Spinal cord (tissue), 10 donors: ENCODE data around the gene SLC40A1. TPM values are rescaled to one million over a fixed set of nuclear protein-coding genes. Genes with fewer than 3 reads are reported as not detected.
A peak's percentile ranks its signal among the peaks of the same experiment; 100 is the strongest.

Experiments used
- DNase-seq, 6 donors: peaks; one replicate each; pipeline versions ENCODE4 v3.0.0 to v3.0.0-alpha.2; 2013 to 2015; ENCODE audit warnings: low spot score in 6 of 6, low read depth in 4 of 6
- H3K27ac ChIP-seq: one replicate; pipeline ENCODE4 v1.5.1; 2013; ENCODE audit warnings: low read depth, low read length, control low read depth
- H3K27me3 ChIP-seq: one replicate; pipeline ENCODE4 v1.6.1; 2013; ENCODE audit warnings: low read length; ENCODE audit not compliant: control insufficient read depth, insufficient read depth
- H3K36me3 ChIP-seq: one replicate; pipeline ENCODE4 v1.6.1; 2013; ENCODE audit warnings: low read length; ENCODE audit not compliant: control insufficient read depth, insufficient read depth
- H3K4me1 ChIP-seq: one replicate; pipeline ENCODE4 v1.6.1; 2013; ENCODE audit warnings: low read length; ENCODE audit not compliant: control insufficient read depth, insufficient read depth
- H3K4me3 ChIP-seq: one replicate; pipeline ENCODE4 v1.5.1; 2013; ENCODE audit warnings: low read depth, low read length, control low read depth
- H3K9me3 ChIP-seq: one replicate; pipeline ENCODE4 v1.6.1; 2013; ENCODE audit warnings: low read length; ENCODE audit not compliant: control insufficient read depth, insufficient read depth
- WGBS: methylation state at CpG from one replicate; pipeline ENCODE4 v1.1.5; 2013; ENCODE audit warnings: missing lambda C conversion rate; ENCODE audit not compliant: insufficient coverage; 5-methylcytosine and 5-hydroxymethylcytosine counted together
- polyA plus RNA-seq, 2 donors: library from polyadenylated mRNA; unstranded; fragments of 120-200 nt; gene quantifications; one replicate each; pipeline ENCODE4 v1.2.1, GENCODE V29; 2013; ENCODE audit not compliant: insufficient read length in 2 of 2
- total RNA-seq, 2 donors: library from RNA; depleted of rRNA in 1 of 2; stranded (reverse); fragments of 120-200 nt in 1 of 2; fragments of >200 nt in 1 of 2; gene quantifications; one replicate each; pipeline versions ENCODE4 v1.2.3 to v1.2.4, GENCODE V29; 2013 to 2014
- donor health status: healthy.

SLC40A1 gene
- total and polyA plus RNA-seq, 4 donors, result 25.7 to 156 (median 41.9) TPM

- no peak for DNase-seq
- Histone ChIP-seq H3K9me3 (no peaks in the 10 kb centered on the region), H3K4me3 (no peak overlapping the region), H3K4me1 (no peaks in the 10 kb centered on the region), H3K27me3 (no peaks in the 10 kb centered on the region), H3K36me3 (no peaks in the 10 kb centered on the region), H3K27ac (no peak overlapping the region)
- no CpG with 5 or more reads among the region's 2 CpGs for WGBS
These were observed 58.7 kb downstream of the SLC40A1 start for GRCh38 chr2:189521699-189522434.

DNA sequence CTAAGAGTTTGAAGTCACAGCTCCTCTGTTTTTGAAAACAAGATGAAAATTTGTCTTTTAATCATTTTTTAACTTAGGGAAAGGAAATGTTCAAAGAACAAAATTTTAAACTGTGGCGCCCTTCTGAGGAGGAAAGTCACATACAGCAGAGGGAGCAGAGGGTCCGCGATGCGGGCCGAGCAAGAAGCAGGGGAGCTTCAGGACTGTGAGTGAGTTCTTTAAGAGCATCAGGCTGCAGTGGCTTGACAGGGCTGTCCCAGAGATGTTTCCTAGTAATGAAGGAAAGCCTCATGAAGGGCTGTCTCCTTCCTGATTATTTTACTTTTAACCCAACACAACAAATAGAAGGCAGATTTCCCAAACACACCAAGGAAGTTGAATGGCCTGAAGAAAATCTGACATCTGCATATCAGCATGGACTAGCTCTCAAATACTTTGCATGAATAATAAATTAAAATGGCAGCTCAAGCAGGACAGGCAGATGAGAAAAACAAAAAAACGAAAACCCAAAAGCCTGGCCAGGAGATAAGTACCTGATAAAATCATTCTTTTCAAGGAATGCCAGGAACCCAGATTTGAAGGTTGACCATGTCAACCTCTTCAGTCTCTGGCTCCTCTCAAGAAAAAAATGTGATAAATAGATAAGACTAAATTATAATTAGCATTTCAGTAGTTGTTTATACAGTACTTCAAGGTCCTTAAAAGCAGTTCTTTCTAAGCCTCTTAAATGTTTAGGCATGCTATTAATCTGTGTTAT lies 60.8 kb downstream of the SLC40A1 start:
- WGBS, result 80% methylated on average over 2 of the region's 6 CpGs
- no peaks in the 10 kb centered on the region for H3K4me1 ChIP-seq
- H3K36me3 ChIP-seq, result no peaks in the 10 kb centered on the region
- H3K27me3 ChIP-seq, result no peaks in the 10 kb centered on the region
- DNase-seq, result no peak
- no peak overlapping the region for H3K4me3 ChIP-seq
- H3K27ac ChIP-seq, result no peak overlapping the region
- no peaks in the 10 kb centered on the region for H3K9me3 ChIP-seq

DNA sequence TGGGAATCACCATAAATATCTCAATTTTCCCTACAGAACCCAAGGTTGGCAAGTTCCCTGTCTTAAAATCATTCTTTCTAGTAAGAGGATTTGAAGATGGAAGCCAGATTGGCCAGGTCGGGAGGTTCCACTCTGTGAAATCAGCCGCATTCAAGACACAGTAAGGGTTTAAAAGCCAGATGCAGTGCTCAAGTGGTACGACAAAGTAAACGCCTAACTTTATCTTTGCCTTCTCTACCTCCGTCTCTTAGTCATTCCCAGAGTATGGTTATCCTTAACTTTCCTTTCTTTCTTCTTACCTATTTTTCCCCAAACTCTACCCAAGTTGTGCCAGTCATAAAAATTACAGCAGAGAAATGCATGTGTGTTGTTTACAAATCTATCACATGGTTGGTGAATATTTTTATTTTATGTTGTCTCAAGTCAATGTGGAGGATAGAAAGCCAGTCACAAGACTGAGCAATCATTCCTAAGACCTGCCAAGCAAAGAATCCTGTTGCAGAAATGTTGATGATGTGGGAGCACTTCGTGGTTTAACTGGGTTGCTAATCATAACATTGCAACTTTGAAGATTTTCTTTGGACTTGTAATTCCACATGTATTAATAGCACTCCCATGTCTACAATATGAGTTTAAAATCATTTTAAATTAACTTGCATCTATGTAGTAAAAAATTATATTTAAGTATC lies 62.6 kb downstream of the SLC40A1 start:
- WGBS, result 89% methylated on average over 4 of the region's 6 CpGs
- H3K4me1 ChIP-seq, result no peaks in the 10 kb centered on the region
- H3K36me3 ChIP-seq, result no peaks in the 10 kb centered on the region
- H3K27ac ChIP-seq, result no peak overlapping the region
- H3K27me3 ChIP-seq, result no peaks in the 10 kb centered on the region
- no peaks in the 10 kb centered on the region for H3K9me3 ChIP-seq
- H3K4me3 ChIP-seq, result no peak overlapping the region
- DNase-seq, result no peak

GRCh38 chr2:189516546-189516945 lies 64.0 kb downstream of the SLC40A1 start:
- no peaks in the 10 kb centered on the region for H3K36me3 ChIP-seq
- no peak overlapping the region for H3K4me3 ChIP-seq
- no peaks in the 10 kb centered on the region for H3K27me3 ChIP-seq
- DNase-seq, result no peak
- no peaks in the 10 kb centered on the region for H3K4me1 ChIP-seq
- H3K9me3 ChIP-seq, result no peaks in the 10 kb centered on the region
- WGBS, result 80% methylated on average over 3 of the region's 3 CpGs
- no peak overlapping the region for H3K27ac ChIP-seq

DNA sequence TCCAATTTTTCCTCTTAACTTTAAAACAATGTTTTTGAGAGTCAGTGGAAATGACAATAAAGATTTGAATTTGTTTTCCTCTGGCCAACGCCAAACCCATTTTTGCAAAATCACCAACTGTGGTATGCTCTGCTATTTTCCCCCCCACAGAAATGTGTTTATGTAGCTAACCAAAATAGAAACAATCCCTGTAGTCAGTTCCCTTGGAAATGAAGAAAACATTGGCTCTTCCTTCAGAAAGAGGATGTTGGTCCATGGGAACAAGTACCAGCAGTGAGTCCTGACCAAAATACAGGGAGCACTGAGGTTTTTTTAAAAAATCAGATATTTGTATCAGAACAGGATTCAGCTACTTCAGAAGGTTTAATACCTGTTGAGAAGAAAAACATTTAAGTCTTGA lies 65.3 kb downstream of the SLC40A1 start:
- no peaks in the 10 kb centered on the region for H3K36me3 ChIP-seq
- H3K27me3 ChIP-seq, result no peaks in the 10 kb centered on the region
- WGBS, result no CpG with 5 or more reads among the region's 1 CpG
- no peak overlapping the region for H3K4me3 ChIP-seq
- no peaks in the 10 kb centered on the region for H3K9me3 ChIP-seq
- DNase-seq, result peak in 1 of 6 donors; percentile 27
- H3K4me1 ChIP-seq, result no peaks in the 10 kb centered on the region
- H3K27ac ChIP-seq, result no peak overlapping the region

DNA sequence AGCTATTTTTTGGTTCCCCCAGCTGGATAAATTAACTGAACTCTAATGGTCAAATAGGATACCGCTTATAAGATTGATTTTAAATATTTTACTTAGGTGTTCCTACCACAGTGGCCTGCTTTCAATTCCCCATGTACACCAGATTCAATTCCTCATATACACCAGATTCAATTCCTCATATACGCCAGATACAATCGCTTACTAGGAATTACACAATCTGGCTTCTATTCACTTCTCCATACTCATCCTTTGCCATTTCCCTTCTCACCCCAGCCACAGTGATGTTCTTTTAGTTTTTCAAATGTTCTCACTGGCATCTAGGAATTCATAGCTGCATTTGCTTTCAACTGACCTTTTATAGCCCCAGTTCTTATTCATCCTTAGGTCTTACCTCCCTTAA lies 66.5 kb downstream of the SLC40A1 start:
- no peak for DNase-seq
- H3K9me3 ChIP-seq, result no peaks in the 10 kb centered on the region
- H3K4me3 ChIP-seq, result no peak overlapping the region
- H3K27me3 ChIP-seq, result no peaks in the 10 kb centered on the region
- H3K4me1 ChIP-seq, result no peaks in the 10 kb centered on the region
- 88% methylated on average over 2 of the region's 3 CpGs for WGBS
- no peaks in the 10 kb centered on the region for H3K36me3 ChIP-seq
- H3K27ac ChIP-seq, result no peak overlapping the region

DNA sequence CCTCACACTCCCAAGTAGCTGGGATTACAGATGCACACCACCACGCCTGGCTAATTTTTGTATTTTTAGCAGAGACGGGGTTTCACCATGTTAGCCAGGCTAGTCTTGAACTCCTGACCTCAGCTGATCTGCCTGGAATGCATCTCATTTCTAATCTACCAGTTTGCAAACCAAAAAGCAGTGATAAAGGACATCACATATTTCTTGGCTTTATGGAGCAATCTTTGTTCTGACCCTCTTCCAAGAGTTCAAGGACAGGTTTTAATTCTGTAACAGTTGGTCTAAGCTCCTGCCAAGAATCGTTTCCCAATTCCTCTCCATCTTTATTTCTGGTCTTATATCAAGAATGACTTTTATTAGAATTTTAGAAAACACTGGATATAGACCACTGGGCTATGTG lies 67.7 kb downstream of the SLC40A1 start:
- Histone ChIP-seq H3K4me1 (no peaks in the 10 kb centered on the region), H3K27ac (no peak overlapping the region), H3K4me3 (no peak overlapping the region), H3K9me3 (no peaks in the 10 kb centered on the region), H3K36me3 (no peaks in the 10 kb centered on the region), H3K27me3 (no peaks in the 10 kb centered on the region)
- no peak for DNase-seq
- 67% methylated on average over 1 of the region's 3 CpGs for whole genome bisulfite sequencing

- Histone ChIP-seq H3K36me3 (no peaks in the 10 kb centered on the region), H3K27me3 (no peaks in the 10 kb centered on the region), H3K27ac (no peak overlapping the region), H3K4me1 (no peaks in the 10 kb centered on the region), H3K4me3 (no peak overlapping the region), H3K9me3 (no peaks in the 10 kb centered on the region)
- DNase-seq, result no peak
These were observed 68.6 kb downstream of the SLC40A1 start for GRCh38 chr2:189511960-189512319.

DNA sequence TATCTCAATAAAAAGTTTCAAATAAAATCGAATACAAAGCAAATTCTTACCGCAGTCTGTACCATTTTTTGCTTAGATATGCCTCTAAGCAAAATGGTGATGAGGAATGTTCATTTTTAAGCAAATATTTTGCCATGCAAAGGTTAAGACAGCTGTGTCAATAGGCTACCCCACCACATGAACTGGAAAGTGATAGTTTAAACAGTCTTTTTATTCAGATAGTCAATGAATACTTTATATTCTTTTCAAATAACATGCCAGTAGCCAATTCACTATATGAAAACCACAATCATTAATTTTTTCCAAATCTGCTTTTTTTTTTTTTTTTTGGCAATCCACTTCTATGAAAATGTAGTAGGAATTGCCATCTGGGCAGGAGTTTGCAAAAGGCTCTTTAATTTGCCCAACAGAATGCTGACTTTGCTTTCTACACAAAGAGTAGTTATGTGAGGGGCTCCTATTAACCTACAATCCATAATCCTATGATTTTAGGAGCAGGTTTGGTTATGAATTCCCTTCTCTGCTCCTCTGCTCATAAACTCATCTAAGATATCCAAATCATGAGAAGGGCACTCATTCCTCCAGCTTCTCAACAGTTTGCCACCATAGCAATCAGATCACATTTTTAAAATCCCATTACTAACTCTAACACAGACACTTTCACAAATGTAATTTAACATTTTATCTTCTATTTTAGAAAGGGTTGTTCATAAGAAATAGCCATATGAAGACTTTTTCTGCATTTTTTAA lies 69.2 kb downstream of the SLC40A1 start:
- no peak for DNase-seq
- no peaks in the 10 kb centered on the region for H3K4me1 ChIP-seq
- H3K4me3 ChIP-seq, result no peak overlapping the region
- no peaks in the 10 kb centered on the region for H3K27me3 ChIP-seq
- H3K9me3 ChIP-seq, result no peaks in the 10 kb centered on the region
- H3K36me3 ChIP-seq, result no peaks in the 10 kb centered on the region
- no CpG with 5 or more reads among the region's 2 CpGs for WGBS
- H3K27ac ChIP-seq, result no peak overlapping the region
